CD1c-positive myeloid dendritic cell (primary cell): Measurements from ENCODE around the gene XYLT1.

Experiments
- DNase-seq: peaks from one replicate; pipeline ENCODE4 v3.0.0-alpha.2; 2016; ENCODE audit errors: extremely low spot score

XYLT1 gene

GRCh38 chr16:17258077-17258599 is 212.6 kb downstream of the XYLT1 start:
- no peak for DNase-seq

GRCh38 chr16:17257426-17258023 is 213.2 kb downstream of the XYLT1 start:
- no peak for DNase-seq

GRCh38 chr16:17252701-17253100 is 218.1 kb downstream of the XYLT1 start:
- no peak for DNase-seq

GRCh38 chr16:17252064-17252463 is 218.7 kb downstream of the XYLT1 start:
- no peak for DNase-seq

- no peak for DNase-seq
These were observed 219.3 kb downstream of the XYLT1 start for GRCh38 chr16:17251496-17251895.

- no peak for DNase-seq
These were observed 223.6 kb downstream of the XYLT1 start for GRCh38 chr16:17246974-17247732.

DNA sequence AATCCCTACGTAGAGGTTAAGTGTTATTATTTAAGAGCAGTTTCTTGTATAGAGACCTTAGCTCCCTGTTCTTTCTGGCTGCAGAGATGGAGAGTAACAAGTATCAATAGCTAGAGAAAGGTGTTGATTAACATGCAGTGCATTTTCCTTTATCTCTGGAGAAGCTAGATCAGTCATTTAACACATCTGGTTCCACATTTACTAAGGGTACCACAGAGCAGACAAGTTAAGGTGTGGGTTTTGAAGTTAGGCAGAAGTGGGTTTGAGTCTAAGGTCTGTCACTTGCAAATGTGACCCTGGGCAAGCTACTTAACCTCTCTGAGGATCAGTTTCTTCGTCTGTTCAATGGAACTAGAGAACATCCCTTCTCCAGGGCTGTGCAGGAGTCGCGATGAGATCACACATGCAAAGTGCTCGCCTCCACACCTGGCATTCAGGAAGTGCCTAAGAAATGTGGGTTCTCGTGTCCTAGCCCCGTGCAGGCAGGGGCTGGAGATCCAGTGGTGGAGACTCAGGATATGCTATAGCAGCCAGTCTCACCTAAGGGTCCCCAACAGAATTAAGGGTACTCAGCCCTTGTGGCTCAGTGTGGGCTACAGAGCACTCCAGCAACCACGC is 224.4 kb downstream of the XYLT1 start:
- DNase-seq = no peak

DNA sequence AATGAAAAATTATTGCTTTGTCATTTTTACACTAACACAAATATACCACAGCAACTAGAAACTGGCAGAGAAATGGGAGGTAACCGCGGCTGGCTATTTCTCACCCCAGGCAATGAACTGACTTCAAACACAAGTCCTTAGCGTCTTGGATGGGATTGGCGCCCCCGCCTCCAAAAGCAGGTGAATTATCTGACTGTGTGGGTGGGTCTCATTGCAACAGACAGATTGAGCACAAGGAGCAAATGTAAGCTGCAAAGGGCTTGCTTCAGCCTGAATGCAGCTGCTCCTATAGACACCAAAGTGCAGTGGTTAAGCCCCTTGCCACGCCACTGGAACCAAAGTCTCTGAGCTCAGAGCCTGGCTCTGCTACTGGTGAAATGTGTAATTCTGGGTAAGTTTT is 225.0 kb downstream of the XYLT1 start:
- DNase-seq = no peak

DNA sequence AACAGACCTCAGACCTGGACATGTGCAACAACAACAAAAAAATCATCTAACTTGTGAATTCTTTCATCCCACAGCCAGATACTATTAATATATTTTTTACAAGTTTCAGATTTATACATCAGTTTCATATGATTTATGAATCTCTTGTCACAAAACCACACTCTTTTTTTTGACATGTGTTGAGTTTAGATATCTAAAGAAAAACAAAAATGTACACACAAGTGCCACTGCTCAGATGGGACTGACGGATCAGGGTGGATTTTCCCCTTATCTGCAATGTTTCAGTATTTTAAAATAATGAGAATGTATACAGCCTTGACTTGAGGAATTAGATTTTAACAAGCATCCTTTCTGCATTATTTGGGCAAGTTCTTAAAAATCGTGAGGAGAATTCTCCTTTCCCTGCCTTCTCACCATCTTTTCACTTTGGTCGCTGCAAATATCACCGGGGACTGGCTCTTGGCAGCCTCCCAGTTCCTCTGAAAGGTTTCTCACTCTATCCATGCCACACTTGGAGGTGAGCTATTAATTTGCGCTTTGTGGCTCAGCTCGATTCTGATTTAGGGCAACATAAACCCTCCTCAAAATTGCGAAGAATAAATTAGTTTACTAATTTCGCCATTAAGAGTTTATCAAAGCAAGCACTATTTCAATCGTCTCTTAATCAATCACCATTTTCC is 225.7 kb downstream of the XYLT1 start:
- DNase-seq = no peak

- DNase-seq = no peak
These were observed 229.4 kb downstream of the XYLT1 start for GRCh38 chr16:17241264-17241835.

DNA sequence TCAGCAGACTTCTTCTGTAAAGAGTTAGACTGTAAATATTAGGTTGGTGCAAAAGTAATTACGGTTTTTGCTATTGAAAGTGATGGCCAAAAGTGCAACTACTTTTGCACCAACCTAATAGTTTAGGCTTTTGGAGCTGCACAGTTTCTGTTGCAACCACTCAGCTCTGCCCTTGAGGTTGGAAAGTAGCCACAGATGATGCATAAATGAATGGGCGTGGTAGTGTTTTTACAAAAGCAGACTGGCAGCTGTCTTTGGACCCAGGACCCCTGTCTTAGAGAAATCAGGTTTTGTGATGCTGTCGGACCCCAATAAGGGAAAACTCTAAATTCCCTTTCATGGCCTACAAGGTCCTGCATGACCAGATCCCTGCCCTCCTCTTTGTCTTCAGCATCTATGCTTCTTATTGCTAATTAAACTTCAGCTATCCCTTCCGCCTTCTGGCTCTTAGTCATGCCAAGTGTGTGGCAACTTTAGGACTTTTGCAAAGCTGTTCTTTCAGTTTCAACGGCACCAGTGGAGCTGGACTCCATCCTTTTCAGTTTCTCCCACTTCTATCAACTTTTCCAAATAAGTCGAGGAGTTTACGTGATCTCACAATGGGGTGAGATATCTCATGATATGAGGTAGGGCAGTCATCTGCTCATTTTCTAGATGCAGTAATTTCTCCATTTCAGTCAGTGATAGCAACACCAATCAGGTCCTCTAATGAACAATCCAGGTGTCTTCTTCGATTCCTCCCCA is 232.3 kb downstream of the XYLT1 start:
- peak; percentile 32 for DNase-seq

DNA sequence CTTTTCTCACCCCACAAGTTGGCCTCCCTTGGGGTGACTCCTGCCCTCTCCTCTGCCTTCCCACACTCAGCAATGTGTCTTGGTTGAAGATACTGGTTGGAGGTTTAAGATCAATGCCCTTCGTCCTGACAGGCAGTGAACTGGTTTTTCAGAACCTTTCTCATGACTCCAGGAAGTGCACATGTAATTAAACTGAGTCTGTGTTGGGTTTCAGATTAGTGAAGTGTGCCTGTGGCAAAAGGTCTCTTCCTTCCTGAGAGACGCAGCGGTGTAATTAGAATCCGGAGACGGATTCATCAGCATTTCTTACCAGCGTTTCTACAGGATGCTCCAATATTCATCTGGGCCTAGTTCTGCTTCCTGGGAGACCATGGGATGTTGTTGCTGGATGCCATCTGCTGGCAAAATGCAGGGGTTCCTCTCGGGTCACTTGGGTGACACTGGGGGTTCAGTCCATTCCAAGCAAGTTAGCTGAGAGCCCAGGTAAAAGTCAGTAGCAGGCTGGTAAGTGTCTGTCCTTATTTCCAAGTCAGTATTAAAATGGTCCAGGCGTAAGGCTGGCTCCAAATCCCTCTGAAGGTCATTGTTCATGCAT is 233.3 kb downstream of the XYLT1 start:
- DNase-seq = no peak

- DNase-seq = peak; percentile 38
These were observed 235.5 kb downstream of the XYLT1 start for GRCh38 chr16:17235147-17235815.

- DNase-seq = no peak
These were observed 237.3 kb downstream of the XYLT1 start for GRCh38 chr16:17233318-17234002.

DNA sequence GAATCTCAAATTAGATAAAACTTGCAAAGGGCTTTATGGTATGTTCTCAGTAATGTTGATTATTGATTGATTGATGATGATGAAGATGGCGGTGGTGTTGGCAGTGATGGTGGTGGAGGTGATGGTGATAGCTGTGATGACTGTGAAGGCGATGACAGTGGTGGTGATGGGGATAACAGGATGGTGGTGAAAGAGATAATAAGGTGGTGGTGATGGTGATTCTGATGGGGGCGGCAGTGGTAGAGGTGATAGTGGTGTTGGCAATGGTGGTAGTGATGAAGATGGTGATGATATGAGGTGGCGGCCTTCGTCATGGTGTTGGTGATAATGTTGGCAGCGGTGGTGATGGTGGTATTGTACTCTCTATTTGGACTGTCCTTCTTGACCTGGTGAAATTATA is 238.3 kb downstream of the XYLT1 start:
- DNase-seq = no peak

DNA sequence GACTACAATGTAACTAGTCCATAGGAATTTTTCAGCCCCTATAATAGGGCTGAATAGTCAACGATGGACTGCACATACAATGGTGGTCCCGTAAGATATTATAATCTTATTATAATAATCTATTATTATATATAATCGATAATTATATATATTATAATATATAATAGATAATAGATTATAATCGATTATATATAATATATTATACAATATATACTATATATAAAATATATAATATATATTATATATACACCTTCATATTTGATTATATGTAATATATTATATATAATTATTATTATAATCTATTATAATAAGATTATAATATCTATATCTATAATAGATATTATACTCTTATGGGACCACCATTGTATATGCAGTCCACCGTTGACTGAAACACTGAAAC is 238.8 kb downstream of the XYLT1 start:
- no peak for DNase-seq

DNA sequence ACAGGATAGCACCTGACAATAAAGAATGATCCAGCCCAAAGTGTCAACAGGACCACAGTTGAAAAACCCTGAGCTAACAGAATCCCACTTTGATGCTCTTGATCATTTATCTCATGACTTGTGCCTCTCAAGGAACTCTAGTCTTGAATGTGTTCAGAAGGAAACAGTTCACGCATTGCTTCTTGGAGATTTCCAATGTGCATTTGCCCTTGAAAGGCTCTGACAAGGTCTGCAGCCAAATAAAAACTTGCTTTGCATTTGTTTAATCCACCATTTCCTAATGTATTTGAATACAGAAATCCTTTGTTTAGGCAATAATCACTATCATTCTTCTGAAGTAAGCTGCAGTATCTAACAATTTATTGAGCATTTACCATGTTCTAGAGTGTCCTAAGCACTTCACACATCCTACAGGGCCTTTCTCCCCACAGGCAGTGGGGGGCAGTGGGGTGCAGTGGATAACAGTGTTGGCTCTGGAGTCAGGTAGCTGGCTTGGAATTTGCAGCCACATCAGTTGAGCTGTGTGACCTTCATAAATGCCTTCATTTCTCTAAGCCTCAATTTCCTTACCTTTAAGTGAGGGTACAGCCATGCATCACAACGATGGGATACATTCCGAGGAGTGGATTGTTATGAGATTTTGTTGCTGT is 239.7 kb downstream of the XYLT1 start:
- DNase-seq = no peak

DNA sequence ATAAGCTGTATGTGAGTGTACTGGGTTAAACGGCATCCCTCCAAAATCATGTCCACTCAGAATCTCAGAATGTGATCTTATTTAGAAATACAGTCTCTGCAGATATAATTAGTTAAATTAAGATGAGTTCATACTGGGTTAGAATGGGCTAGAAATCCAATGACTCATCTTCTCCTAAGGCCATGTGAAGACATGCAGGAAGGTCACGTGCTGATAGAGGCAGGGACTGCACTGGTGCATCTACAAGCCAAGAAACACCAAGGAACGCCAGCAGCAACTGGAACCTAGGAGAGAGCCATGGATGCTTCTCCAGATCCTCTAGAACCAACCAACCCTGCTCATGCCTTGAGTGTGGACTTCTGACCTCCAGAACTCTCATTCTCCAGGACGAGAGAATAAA is 241.0 kb downstream of the XYLT1 start:
- DNase-seq = no peak

GRCh38 chr16:17229131-17229530 is 241.6 kb downstream of the XYLT1 start:
- DNase-seq = no peak
